Measurements from ENCODE around the gene PIP5KL1.

The PIP5KL1 gene

DNA sequence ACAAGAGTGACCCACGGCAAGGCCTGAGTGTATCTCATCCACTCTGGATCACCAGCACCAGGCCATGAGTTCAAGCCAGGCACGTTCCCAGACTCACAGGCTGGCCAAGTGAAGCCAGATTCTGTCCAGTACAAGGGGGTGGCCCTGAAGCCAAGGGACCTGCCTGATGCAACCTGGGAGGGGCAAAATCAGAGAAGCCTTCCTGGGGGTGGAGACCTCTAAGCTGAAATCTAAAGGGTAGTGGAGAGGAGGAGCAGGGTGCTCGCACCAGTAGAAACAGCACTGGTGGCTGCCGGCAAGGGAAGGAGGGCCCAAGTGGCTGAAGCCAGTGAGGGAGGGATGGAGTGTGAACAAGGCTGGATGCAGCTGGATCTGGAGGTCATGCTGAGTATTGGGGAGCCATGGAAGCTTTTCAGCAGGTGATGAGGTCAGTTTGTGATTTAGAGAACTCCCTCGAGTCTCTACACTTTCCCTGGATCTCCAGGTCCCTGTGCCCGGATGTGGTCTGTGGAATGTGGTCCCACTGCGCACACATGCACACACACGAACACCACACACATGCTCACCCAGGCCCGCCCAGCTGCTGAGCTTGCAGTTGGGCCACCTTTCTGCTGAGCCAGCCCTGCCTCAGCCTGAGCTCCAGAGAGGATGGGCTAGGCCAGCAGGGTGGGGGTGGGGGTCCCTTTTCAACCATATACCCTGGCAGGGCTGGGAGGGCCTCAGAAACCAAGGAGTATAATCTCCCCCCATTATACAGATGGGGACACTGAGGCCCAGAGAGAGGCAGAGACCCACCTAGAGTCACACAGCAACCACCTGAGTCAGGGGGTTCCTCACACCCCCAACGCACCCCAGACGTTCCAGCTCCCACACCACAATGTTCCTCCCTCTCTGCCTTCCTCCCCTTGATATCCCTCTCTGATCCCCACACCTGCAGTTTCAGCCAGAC, 1.6 kb downstream of the PIP5KL1 start:
- Histone ChIP-seq H3K9me3 (ENCODE audit: insufficient read depth, low read length) (no peaks in the 10 kb centered on the region), H3K27me3 (ENCODE audit: low read length) (no peaks in the 10 kb centered on the region), H3K4me2 (ENCODE audit: low read depth, low read length, poor library complexity, severe bottlenecking) (no peak overlapping the region), H3F3A (ENCODE audit: insufficient read depth) (peaks cover 3% of the 10 kb centered on the region; the same call in 1 of the 2 replicates), H3K27ac (ENCODE audit: low read depth, low read length) (no peak overlapping the region), H3K9ac (ENCODE audit: low read length) (no peak overlapping the region), H4K20me1 (ENCODE audit: low read depth, low read length) (no peaks in the 10 kb centered on the region), H2AFZ (ENCODE audit: low read depth, low read length, severe bottlenecking) (no peak overlapping the region), H3K9me2 (replicated peaks; ENCODE audit: insufficient read depth, low read length) (no peaks in the 10 kb centered on the region), H3K79me2 (ENCODE audit: insufficient read depth, low read length) (no peaks in the 10 kb centered on the region), H3K36me3 (ENCODE audit: low read length) (no peaks in the 10 kb centered on the region), H3K4me3 (ENCODE audit: insufficient read depth, low read length, poor library complexity, severe bottlenecking) (no peak overlapping the region)
- TF ChIP-seq, protein P1, sequence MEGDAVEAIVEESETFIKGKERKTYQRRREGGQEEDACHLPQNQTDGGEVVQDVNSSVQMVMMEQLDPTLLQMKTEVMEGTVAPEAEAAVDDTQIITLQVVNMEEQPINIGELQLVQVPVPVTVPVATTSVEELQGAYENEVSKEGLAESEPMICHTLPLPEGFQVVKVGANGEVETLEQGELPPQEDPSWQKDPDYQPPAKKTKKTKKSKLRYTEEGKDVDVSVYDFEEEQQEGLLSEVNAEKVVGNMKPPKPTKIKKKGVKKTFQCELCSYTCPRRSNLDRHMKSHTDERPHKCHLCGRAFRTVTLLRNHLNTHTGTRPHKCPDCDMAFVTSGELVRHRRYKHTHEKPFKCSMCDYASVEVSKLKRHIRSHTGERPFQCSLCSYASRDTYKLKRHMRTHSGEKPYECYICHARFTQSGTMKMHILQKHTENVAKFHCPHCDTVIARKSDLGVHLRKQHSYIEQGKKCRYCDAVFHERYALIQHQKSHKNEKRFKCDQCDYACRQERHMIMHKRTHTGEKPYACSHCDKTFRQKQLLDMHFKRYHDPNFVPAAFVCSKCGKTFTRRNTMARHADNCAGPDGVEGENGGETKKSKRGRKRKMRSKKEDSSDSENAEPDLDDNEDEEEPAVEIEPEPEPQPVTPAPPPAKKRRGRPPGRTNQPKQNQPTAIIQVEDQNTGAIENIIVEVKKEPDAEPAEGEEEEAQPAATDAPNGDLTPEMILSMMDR (IDR thresholded peaks at IDR 0.05; ENCODE audit: insufficient read depth, low read length, poor library complexity, severe bottlenecking): no peak
- TF ChIP-seq EZH2phosphoT487 (conservative IDR thresholded peaks at IDR 0.05; ENCODE audit: low read length): no peak

DNA sequence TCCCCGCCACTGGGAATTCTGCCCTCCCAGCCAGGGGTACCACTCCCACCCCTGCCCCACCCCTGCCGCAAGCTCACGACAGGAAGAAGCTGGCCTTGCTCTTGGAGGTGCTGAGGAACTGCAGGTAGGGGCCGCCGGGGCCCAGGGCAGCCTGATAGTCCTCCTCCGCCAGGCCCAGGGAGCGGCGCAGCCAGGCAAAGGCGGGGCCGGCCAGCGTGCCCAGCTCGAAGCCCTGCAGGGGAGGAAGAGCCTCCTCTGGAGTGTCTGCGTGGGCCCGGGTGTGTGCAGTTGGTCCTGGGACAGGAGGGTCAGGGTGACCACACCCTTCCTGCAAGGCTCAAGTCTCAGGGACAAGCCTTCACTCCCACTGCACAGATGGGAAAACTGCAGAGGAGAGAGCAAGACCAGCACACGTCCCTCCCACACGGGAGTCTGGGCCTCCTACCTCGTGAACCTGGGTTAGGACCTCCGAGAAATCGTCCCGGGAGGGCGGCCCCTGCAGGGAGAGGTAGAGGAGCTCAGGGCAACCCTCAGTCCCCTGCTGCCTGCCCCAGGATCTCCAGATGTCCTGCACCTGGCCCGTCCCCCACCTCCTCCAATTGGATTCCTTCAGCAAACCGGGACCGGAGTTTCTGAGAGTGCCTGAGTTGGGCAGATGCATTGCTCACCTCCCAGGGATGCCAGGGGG, 2.4 kb downstream of the PIP5KL1 start:
- Histone ChIP-seq H3K4me3 (ENCODE audit: insufficient read depth, low read length, poor library complexity, severe bottlenecking) (no peak overlapping the region), H2AFZ (ENCODE audit: low read depth, low read length, severe bottlenecking) (no peak overlapping the region), H3F3A (ENCODE audit: insufficient read depth) (peaks cover 3% of the 10 kb centered on the region; the same call in 1 of the 2 replicates), H3K27ac (ENCODE audit: low read depth, low read length) (no peak overlapping the region), H3K36me3 (ENCODE audit: low read length) (no peaks in the 10 kb centered on the region), H4K20me1 (ENCODE audit: low read depth, low read length) (no peaks in the 10 kb centered on the region), H3K27me3 (ENCODE audit: low read length) (no peaks in the 10 kb centered on the region), H3K9me3 (ENCODE audit: insufficient read depth, low read length) (no peaks in the 10 kb centered on the region), H3K9ac (ENCODE audit: low read length) (no peak overlapping the region), H3K4me2 (ENCODE audit: low read depth, low read length, poor library complexity, severe bottlenecking) (no peak overlapping the region), H3K79me2 (ENCODE audit: insufficient read depth, low read length) (no peaks in the 10 kb centered on the region), H3K9me2 (replicated peaks; ENCODE audit: insufficient read depth, low read length) (no peaks in the 10 kb centered on the region)
- no peak for TF ChIP-seq EZH2phosphoT487 (conservative IDR thresholded peaks at IDR 0.05; ENCODE audit: low read length)
- TF ChIP-seq, protein P1 (IDR thresholded peaks at IDR 0.05; ENCODE audit: insufficient read depth, low read length, poor library complexity, severe bottlenecking): no peak

DNA sequence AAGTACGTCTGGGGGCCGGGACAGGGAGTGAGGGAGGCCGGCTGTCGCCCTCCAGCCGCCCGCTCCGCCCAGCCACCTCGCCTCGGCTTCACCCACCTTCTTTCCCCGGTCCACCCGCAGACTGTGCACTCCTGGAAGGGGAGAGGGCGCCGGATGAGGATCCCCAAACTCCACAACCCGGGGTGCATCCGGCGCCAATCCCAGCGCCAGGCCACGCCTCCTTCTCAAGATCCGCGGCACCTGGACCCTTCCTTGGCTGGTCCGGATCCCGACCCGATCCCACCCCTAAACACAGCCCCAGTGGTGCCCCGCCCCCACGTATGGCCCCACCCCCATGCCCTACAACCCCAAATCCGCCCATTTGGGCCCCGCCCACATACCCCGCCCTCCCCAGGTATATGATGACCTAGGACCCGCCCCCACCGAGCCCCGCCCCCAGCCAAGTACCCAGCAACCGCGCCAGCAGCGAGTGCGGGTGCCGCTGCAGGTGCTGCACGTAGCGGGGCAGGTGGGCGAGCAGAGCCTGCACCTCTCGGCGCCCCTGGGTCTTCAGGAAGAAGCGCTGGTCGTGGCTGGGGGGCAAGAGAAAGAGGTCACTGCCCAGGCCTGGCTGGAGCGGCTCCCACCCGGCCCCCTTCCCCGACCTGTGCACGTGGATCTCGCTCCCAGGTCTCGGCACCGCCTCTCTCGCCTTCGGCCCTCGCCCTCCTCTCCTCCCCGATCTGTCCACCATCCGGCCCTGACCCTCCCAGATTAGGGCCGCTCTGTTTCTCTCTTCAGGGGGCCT, 3.2 kb downstream of the PIP5KL1 start:
- Histone ChIP-seq H3K9me3 (ENCODE audit: insufficient read depth, low read length) (no peaks in the 10 kb centered on the region), H3K4me3 (ENCODE audit: insufficient read depth, low read length, poor library complexity, severe bottlenecking) (peak overlapping the region; percentile 25), H4K20me1 (ENCODE audit: low read depth, low read length) (no peaks in the 10 kb centered on the region), H3K9me2 (replicated peaks; ENCODE audit: insufficient read depth, low read length) (no peaks in the 10 kb centered on the region), H3F3A (ENCODE audit: insufficient read depth) (peaks cover 3% of the 10 kb centered on the region; the same call in 1 of the 2 replicates), H3K27me3 (ENCODE audit: low read length) (no peaks in the 10 kb centered on the region), H3K79me2 (ENCODE audit: insufficient read depth, low read length) (no peaks in the 10 kb centered on the region), H3K27ac (ENCODE audit: low read depth, low read length) (no peak overlapping the region), H2AFZ (ENCODE audit: low read depth, low read length, severe bottlenecking) (no peak overlapping the region), H3K9ac (ENCODE audit: low read length) (peak overlapping the region; percentile 22; the same call in 1 of the 2 replicates), H3K36me3 (ENCODE audit: low read length) (no peaks in the 10 kb centered on the region), H3K4me2 (ENCODE audit: low read depth, low read length, poor library complexity, severe bottlenecking) (peak overlapping the region; percentile 45)
- TF ChIP-seq EZH2phosphoT487 (conservative IDR thresholded peaks at IDR 0.05; ENCODE audit: low read length): no peak
- TF ChIP-seq, protein P1 (IDR thresholded peaks at IDR 0.05; ENCODE audit: insufficient read depth, low read length, poor library complexity, severe bottlenecking): no peak
